Rectal smooth muscle tissue (tissue), 1 donor: ENCODE data around the gene LRRIQ3.

Source experiments
- H3K27ac ChIP-seq: one replicate; pipeline ENCODE4 v1.7.0; 2013; ENCODE audit warnings: low read depth, low read length, inconsistent platforms
- H3K27me3 ChIP-seq: one replicate; pipeline ENCODE4 v1.7.0; 2013; ENCODE audit warnings: low read length; ENCODE audit not compliant: control insufficient read depth, insufficient read depth
- H3K36me3 ChIP-seq: one replicate; pipeline ENCODE4 v1.7.0; 2013; ENCODE audit warnings: low read length; ENCODE audit not compliant: control insufficient read depth, insufficient read depth
- H3K4me1 ChIP-seq: one replicate; pipeline ENCODE4 v1.7.0; 2013; ENCODE audit warnings: low read length; ENCODE audit not compliant: control insufficient read depth, insufficient read depth
- H3K4me3 ChIP-seq: one replicate; pipeline ENCODE4 v1.7.0; 2013; ENCODE audit warnings: low read length
- H3K9ac ChIP-seq: one replicate; pipeline ENCODE4 v1.7.0; 2013; ENCODE audit warnings: low read length

LRRIQ3 gene

GRCh38 chr1:73979684-73980083, 218.3 kb downstream of the LRRIQ3 start:
- Histone ChIP-seq H3K36me3 (no peaks in the 10 kb centered on the region), H3K27ac (no peak overlapping the region), H3K4me3 (no peak overlapping the region), H3K27me3 (no peaks in the 10 kb centered on the region), H3K4me1 (no peaks in the 10 kb centered on the region), H3K9ac (no peak overlapping the region)

DNA sequence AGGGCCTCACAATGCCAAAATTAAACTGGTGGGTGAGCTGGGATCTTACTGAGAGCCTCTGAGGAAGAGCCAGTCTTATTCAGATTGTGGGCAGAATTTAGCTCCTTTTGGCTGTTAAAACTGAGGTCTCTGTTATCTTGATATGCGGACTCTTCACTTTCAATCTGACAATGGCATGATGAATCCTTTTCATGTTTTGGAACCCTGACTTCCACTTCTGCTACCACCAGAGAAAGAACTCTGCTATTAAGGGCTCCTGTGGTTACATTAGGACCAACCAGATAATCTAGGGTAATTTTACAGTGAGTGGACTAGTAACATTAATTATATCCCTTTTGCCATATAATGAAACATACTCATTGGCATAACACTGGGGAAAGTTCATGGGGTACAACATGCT, 219.0 kb downstream of the LRRIQ3 start:
- Histone ChIP-seq H3K27ac (no peak overlapping the region), H3K4me1 (no peaks in the 10 kb centered on the region), H3K4me3 (no peak overlapping the region), H3K9ac (no peak overlapping the region), H3K36me3 (no peaks in the 10 kb centered on the region), H3K27me3 (no peaks in the 10 kb centered on the region)
